HL-60 (cell line): ENCODE data around the gene PHLDB2.

Experiments used
- CTCF ChIP-seq: IDR thresholded peaks from one replicate; pipeline ENCODE4 v1.5.1; 2011; ENCODE audit warnings: low read length, control low read depth, inconsistent platforms; ENCODE audit not compliant: insufficient read depth
- POLR2AphosphoS5 ChIP-seq: IDR thresholded peaks from 2 replicates; pipeline ENCODE4 v1.6.1; 2012; ENCODE audit warnings: low read depth

GRCh38 chr3:111923095-111923771 lies 64.2 kb downstream of the PHLDB2 start:
- TF ChIP-seq POLR2AphosphoS5 (no peak), CTCF (no peak)
